ENCODE data around the gene FBH1.

DNA sequence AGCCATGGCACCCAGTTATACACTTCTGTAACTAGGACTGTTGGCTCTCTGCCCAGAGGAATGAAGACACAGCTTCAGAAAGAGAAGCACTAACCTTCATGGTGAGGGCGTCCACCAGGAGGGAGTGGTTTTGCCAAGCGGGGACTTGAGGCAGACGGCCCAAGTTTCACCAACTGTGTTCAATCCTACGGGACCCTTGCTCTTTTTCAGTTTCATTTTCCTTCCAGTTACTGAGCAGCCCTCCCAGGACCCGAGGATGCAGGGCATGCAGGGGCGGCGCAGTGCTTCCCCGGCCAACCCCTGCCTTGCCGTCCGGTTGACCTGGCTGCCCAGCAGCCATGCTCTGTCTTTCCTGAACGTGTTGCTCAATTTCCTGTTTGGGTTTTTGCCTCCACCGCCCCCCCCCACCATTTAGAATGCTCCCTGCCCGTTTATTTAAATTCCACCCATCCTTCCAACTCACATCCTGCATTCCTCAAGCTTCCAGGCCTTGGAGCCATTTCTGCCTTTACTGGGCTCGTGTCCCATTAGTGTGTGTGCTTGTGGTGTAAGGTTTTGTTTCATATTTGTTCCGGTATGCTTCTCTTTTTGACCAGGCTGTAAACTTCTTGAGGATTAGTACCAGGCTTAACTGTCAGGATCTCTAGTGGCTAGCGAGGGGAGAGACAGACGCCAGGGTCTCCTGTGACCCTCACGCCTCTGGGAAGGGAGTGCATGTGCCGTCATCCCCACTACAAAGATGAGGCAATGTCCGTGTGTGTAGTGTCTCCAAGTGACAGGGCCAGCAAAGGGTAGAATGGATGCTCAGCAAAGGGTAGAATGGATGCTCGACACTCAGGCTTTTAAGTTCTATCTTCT, 55.7 kb downstream of the FBH1 start:
- TF ChIP-seq, protein P1, sequence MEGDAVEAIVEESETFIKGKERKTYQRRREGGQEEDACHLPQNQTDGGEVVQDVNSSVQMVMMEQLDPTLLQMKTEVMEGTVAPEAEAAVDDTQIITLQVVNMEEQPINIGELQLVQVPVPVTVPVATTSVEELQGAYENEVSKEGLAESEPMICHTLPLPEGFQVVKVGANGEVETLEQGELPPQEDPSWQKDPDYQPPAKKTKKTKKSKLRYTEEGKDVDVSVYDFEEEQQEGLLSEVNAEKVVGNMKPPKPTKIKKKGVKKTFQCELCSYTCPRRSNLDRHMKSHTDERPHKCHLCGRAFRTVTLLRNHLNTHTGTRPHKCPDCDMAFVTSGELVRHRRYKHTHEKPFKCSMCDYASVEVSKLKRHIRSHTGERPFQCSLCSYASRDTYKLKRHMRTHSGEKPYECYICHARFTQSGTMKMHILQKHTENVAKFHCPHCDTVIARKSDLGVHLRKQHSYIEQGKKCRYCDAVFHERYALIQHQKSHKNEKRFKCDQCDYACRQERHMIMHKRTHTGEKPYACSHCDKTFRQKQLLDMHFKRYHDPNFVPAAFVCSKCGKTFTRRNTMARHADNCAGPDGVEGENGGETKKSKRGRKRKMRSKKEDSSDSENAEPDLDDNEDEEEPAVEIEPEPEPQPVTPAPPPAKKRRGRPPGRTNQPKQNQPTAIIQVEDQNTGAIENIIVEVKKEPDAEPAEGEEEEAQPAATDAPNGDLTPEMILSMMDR (IDR thresholded peaks at IDR 0.05; ENCODE audit: low read depth, low read length, poor library complexity, severe bottlenecking), result no peak
- TF ChIP-seq EZH2phosphoT487 (IDR thresholded peaks at IDR 0.05; ENCODE audit: borderline replicate concordance, low read length), result no peak

Measured in DOHH2 (cell line).